HPDE6-E6E7 (cell line): ENCODE results near the gene MRPL44.
"Not testable (repeated sequence)": the region's sequence is repeated elsewhere in the genome, so short reads cannot be mapped to it uniquely, and the experiment has no call there.

Experiments used
- DNase-seq: peaks from one replicate; pipeline ENCODE4 v3.0.0; 2011; ENCODE audit warnings: missing footprints; ENCODE audit errors: extremely low spot score

MRPL44 gene

GRCh38 chr2:223971731-223972130, 14.5 kb downstream of the MRPL44 start:
- DNase-seq: no peak

- DNase-seq: no peak
Observed at GRCh38 chr2:223972656-223973102, 15.4 kb downstream of the MRPL44 start.

- no peak for DNase-seq
Observed at GRCh38 chr2:223973606-223974005, 16.3 kb downstream of the MRPL44 start.

GRCh38 chr2:223976635-223977226, 19.5 kb downstream of the MRPL44 start:
- DNase-seq: no peak

GRCh38 chr2:223978451-223978850, 21.2 kb downstream of the MRPL44 start:
- no peak for DNase-seq

- DNase-seq: no peak
Observed at GRCh38 chr2:223979730-223980396, 22.6 kb downstream of the MRPL44 start.

GRCh38 chr2:223980397-223980735, 23.1 kb downstream of the MRPL44 start:
- DNase-seq: no peak

- no peak for DNase-seq
Observed at GRCh38 chr2:223980803-223981202, 23.5 kb downstream of the MRPL44 start.

- no peak for DNase-seq
Observed at GRCh38 chr2:223981241-223981640, 24.0 kb downstream of the MRPL44 start.

GRCh38 chr2:223989206-223989855, 32.1 kb downstream of the MRPL44 start:
- no peak for DNase-seq

- no peak for DNase-seq
Observed at GRCh38 chr2:223989856-223990232, 32.6 kb downstream of the MRPL44 start.

GRCh38 chr2:223991611-223992010, 34.3 kb downstream of the MRPL44 start:
- no peak for DNase-seq

GRCh38 chr2:223993634-223994232, 36.5 kb downstream of the MRPL44 start:
- DNase-seq: peak; percentile 62

GRCh38 chr2:223994562-223995162, 37.4 kb downstream of the MRPL44 start:
- DNase-seq: no peak

- peak; percentile 59 for DNase-seq
Observed at GRCh38 chr2:223995569-223995968, 38.3 kb downstream of the MRPL44 start.

GRCh38 chr2:223996391-223996790, 39.1 kb downstream of the MRPL44 start:
- DNase-seq: no peak

GRCh38 chr2:223997938-223998337, 40.7 kb downstream of the MRPL44 start:
- no peak for DNase-seq

- DNase-seq: no peak
Observed at GRCh38 chr2:223998948-223999347, 41.7 kb downstream of the MRPL44 start.

- DNase-seq: no peak
Observed at GRCh38 chr2:223999862-224000261, 42.6 kb downstream of the MRPL44 start.

- DNase-seq: not testable (repeated sequence)
Observed at GRCh38 chr2:224000662-224001061, 43.4 kb downstream of the MRPL44 start.

GRCh38 chr2:224004105-224004695, 46.9 kb downstream of the MRPL44 start:
- no peak for DNase-seq

- no peak for DNase-seq
Observed at GRCh38 chr2:224008702-224009261, 51.5 kb downstream of the MRPL44 start.
